Stimulated activated naive B cell treated with anti-CD40 and anti-IgM and Interleukin-4, amounts not matched to agents 10 μg/mL and 1 μg/mL and 100 μg/mL, for 72 hours (primary cell): ENCODE measurements around the gene ALPK1.
"Not testable (repeated sequence)": the region's sequence is repeated elsewhere in the genome, so short reads cannot be mapped to it uniquely, and the experiment has no call there.

Source experiments
- ATAC-seq, 2 donors: fragments of 150-1000 bp; cut with Tn5 transposase; replicated peaks; 2 replicates each; pipeline ENCODE4 v1.10.0; 2021; ENCODE audit warnings: moderate library complexity in 1 of 2
- DNase-seq: peaks from one replicate; pipeline ENCODE4 v3.0.0; 2021
- H3K27ac Mint-ChIP-seq: one replicate; pipeline ENCODE4 v1.8.0; 2022; ENCODE audit warnings: mild to moderate bottlenecking, mixed read lengths
- H3K27me3 Mint-ChIP-seq, 2 donors: one replicate each; pipeline ENCODE4 v1.8.0; 2022; ENCODE audit warnings: mixed read lengths in 2 of 2
- H3K36me3 Mint-ChIP-seq, 2 donors: one replicate each; pipeline ENCODE4 v1.8.0; 2022; ENCODE audit warnings: mixed read lengths in 2 of 2, mild to moderate bottlenecking in 1 of 2
- H3K4me1 Mint-ChIP-seq, 2 donors: one replicate each; pipeline ENCODE4 v1.8.0; 2022; ENCODE audit warnings: mixed read lengths in 2 of 2, mild to moderate bottlenecking in 1 of 2
- H3K4me3 Mint-ChIP-seq, 2 donors: one replicate each; pipeline ENCODE4 v1.8.0; 2022; ENCODE audit warnings: mild to moderate bottlenecking in 2 of 2, mixed read lengths in 2 of 2, moderate library complexity in 1 of 2
- H3K9me3 Mint-ChIP-seq, 2 donors: one replicate each; pipeline ENCODE4 v1.8.0; 2022; ENCODE audit warnings: mixed read lengths in 2 of 2, mild to moderate bottlenecking in 1 of 2

The ALPK1 gene

DNA sequence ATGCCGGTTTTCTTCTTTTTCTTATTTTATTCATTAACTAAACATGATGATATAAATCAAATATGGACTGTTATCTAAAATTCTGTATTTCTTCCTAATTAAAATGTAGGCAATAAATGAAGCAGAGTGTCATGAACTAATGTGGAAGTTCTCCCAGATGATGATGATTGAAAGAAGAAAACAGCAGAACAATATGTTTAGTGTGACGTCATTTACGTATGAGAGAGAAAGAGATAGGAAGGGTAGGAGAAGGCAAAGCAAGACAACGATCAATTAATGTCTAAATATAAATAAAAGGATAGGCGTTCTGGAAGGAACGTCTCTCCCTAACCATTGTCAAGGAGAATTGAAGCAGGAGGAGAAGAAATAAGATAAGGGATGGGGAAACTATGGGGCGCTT, 113.6 kb downstream of the ALPK1 start:
- H3K9me3 Mint-ChIP-seq: no peaks in the 10 kb centered on the region
- peaks cover 4 to 11% of the 10 kb centered on the region in 2 donors for H3K36me3 Mint-ChIP-seq
- ATAC-seq (no peak), DNase-seq (no peak)
- H3K4me1 Mint-ChIP-seq: no peaks in the 10 kb centered on the region
- no peak overlapping the region for H3K4me3 Mint-ChIP-seq
- H3K27me3 Mint-ChIP-seq: no peaks in the 10 kb centered on the region
- no peak overlapping the region for H3K27ac Mint-ChIP-seq

- no peak overlapping the region for H3K27ac Mint-ChIP-seq
- DNase-seq: no peak
- H3K4me3 Mint-ChIP-seq: no peak overlapping the region
- no peaks in the 10 kb centered on the region for H3K4me1 Mint-ChIP-seq
- no peaks in the 10 kb centered on the region for H3K27me3 Mint-ChIP-seq
- ATAC-seq: no peak
- H3K36me3 Mint-ChIP-seq: peaks cover 4 to 17% of the 10 kb centered on the region in 2 donors
- no peaks in the 10 kb centered on the region for H3K9me3 Mint-ChIP-seq
Observed at GRCh38 chr4:112411781-112412550, 114.8 kb downstream of the ALPK1 start.

DNA sequence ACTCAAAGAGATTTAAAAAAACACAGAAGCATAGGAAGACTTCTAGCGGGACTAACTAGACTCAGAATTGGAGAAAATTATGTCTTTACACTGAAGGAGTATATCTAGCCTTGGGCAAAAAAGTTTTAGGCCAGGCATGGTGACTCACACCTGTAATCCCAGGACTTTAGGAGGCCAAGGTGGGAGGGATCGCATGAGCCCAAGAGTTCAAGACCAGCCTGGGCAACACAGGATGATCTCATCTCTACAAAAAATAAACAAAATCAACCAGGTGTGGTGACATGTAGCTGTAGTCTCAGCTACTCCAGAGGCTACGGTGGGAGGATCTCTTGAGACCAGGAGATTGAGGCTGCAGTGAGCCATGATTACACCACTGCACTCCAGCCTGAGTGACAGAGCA, 119.3 kb downstream of the ALPK1 start:
- H3K27me3 Mint-ChIP-seq: no peaks in the 10 kb centered on the region
- no peak for DNase-seq
- no peak overlapping the region for H3K4me3 Mint-ChIP-seq
- no peak for ATAC-seq
- H3K27ac Mint-ChIP-seq: no peak overlapping the region
- peaks cover 4 to 17% of the 10 kb centered on the region in 2 donors for H3K36me3 Mint-ChIP-seq
- no peaks in the 10 kb centered on the region for H3K9me3 Mint-ChIP-seq
- H3K4me1 Mint-ChIP-seq: no peaks in the 10 kb centered on the region

DNA sequence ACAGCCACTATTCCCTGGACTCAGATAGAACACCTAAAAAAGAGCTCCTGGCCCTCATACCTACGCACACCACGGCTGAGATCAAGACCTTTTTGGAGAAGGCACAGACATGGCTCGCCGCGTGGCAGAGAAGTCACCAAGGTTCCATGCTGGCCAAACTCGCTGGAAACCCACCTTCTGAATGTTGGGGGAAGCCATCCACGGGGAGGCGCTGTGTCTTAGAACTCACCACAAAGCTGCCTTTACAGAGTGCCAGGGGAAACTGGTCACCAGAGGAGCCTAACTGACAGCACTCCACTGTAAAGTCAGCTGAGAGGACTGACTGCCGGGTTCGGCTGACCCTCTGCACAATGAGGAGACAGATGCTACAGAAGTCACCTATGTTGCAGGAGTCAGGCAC, 120.9 kb downstream of the ALPK1 start:
- Mint-ChIP-seq H3K27me3 (no peaks in the 10 kb centered on the region), H3K4me1 (no peaks in the 10 kb centered on the region), H3K27ac (no peak overlapping the region), H3K9me3 (no peaks in the 10 kb centered on the region), H3K36me3 (peaks cover 5 to 29% of the 10 kb centered on the region in 2 donors), H3K4me3 (no peak overlapping the region)
- no peak for DNase-seq
- ATAC-seq: no peak

GRCh38 chr4:112421911-112422310, 124.7 kb downstream of the ALPK1 start:
- H3K27ac Mint-ChIP-seq: no peak overlapping the region
- H3K4me3 Mint-ChIP-seq: no peak overlapping the region
- H3K36me3 Mint-ChIP-seq: peaks cover 1 to 25% of the 10 kb centered on the region in 2 donors
- no peak for ATAC-seq
- H3K4me1 Mint-ChIP-seq: no peaks in the 10 kb centered on the region
- no peak for DNase-seq
- no peaks in the 10 kb centered on the region for H3K9me3 Mint-ChIP-seq
- no peaks in the 10 kb centered on the region for H3K27me3 Mint-ChIP-seq

- peaks cover 4 to 29% of the 10 kb centered on the region in 2 donors for H3K36me3 Mint-ChIP-seq
Observed at GRCh38 chr4:112422644-112423043, 125.5 kb downstream of the ALPK1 start.

DNA sequence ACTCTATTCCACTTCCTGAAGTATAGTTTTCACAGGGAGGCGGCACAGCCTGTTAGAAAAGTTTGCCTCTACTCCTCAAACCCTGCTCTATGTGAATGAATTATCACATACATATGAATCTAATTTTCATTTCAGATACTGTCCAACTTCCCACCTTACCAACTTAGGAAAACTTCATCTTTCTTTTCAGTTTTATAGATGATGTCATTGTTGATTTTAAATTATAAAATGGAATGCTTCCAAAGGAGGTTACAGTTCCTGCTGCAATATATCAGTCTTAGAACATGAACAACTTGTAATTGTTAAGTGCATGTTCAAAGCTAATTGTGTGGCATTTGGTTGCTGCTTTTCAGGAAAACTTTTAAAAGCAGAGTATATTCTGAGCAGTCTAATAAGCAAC, 126.4 kb downstream of the ALPK1 start:
- Mint-ChIP-seq H3K4me1 (no peaks in the 10 kb centered on the region), H3K36me3 (peaks cover 8 to 35% of the 10 kb centered on the region in 2 donors), H3K9me3 (no peaks in the 10 kb centered on the region), H3K27me3 (no peaks in the 10 kb centered on the region), H3K27ac (no peak overlapping the region), H3K4me3 (no peak overlapping the region)
- DNase-seq: no peak
- no peak for ATAC-seq

More at GRCh38 chr4:112422644-112423043, 125.5 kb downstream of the ALPK1 start:
- no peaks in the 10 kb centered on the region for H3K9me3 Mint-ChIP-seq
- H3K27ac Mint-ChIP-seq: no peak overlapping the region
- DNase-seq: no peak
- no peaks in the 10 kb centered on the region for H3K4me1 Mint-ChIP-seq
- H3K4me3 Mint-ChIP-seq: no peak overlapping the region
- no peaks in the 10 kb centered on the region for H3K27me3 Mint-ChIP-seq
- no peak for ATAC-seq

DNA sequence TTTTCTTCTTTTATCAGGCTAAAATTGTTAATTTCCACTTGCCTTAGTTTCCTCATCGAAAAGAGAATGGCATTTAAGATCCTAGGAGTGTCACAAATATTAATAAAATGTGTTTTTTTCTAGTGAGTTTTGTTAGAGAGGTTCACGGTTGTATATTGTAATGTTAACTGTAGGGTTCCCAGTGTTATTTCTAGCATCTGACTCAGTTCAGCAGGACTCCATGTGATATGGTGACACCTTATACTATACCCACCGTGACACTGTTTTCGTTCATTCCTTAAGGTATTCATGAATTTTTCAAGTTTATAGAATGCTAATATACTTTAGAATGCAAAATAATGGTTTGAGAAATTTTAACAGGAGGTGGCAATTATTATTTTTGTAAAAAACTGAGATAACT, 128.7 kb downstream of the ALPK1 start:
- H3K9me3 Mint-ChIP-seq: no peaks in the 10 kb centered on the region
- no peak overlapping the region for H3K27ac Mint-ChIP-seq
- ATAC-seq (no peak), DNase-seq (no peak)
- H3K4me1 Mint-ChIP-seq: no peaks in the 10 kb centered on the region
- peaks cover 10 to 42% of the 10 kb centered on the region in 2 donors for H3K36me3 Mint-ChIP-seq
- no peak overlapping the region for H3K4me3 Mint-ChIP-seq
- no peaks in the 10 kb centered on the region for H3K27me3 Mint-ChIP-seq

DNA sequence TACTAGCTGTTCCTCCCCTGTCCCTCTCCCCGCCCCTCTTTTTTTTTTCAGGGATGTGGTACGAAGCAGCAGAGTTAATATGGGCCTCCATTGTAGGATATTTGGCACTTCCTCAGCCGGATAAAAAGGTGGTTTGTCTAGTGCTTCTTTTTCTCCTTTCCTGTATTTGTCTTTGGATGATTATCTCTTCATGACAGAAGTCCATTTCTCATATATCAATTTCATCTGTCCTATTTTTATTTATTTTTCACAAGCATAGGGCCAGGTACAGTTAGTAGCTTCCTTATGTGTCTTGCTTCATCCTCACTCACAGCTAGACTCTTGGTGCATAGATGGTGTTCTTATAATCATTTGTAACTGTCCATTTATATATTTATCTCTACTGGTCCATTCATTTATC, 129.2 kb downstream of the ALPK1 start:
- Mint-ChIP-seq H3K27ac (no peak overlapping the region), H3K9me3 (no peaks in the 10 kb centered on the region)

GRCh38 chr4:112431158-112431557, 134.0 kb downstream of the ALPK1 start:
- ATAC-seq (no peak), DNase-seq (no peak)
- Mint-ChIP-seq H3K27ac (no peak overlapping the region), H3K36me3 (peaks cover 13 to 30% of the 10 kb centered on the region in 2 donors), H3K9me3 (no peaks in the 10 kb centered on the region), H3K27me3 (no peaks in the 10 kb centered on the region), H3K4me3 (no peak overlapping the region), H3K4me1 (no peaks in the 10 kb centered on the region)

More for the DNA sequence above, 129.2 kb downstream of the ALPK1 start:
- no peak for ATAC-seq
- H3K4me3 Mint-ChIP-seq: no peak overlapping the region
- no peaks in the 10 kb centered on the region for H3K27me3 Mint-ChIP-seq
- H3K36me3 Mint-ChIP-seq: peaks cover 13 to 45% of the 10 kb centered on the region in 2 donors
- DNase-seq: no peak
- H3K4me1 Mint-ChIP-seq: no peaks in the 10 kb centered on the region

- ATAC-seq: no peak
- Mint-ChIP-seq H3K4me3 (no peak overlapping the region), H3K36me3 (peaks cover 16 to 37% of the 10 kb centered on the region in 2 donors), H3K9me3 (peaks cover 2 to 4% of the 10 kb centered on the region in 2 donors), H3K4me1 (no peaks in the 10 kb centered on the region), H3K27ac (no peak overlapping the region), H3K27me3 (no peaks in the 10 kb centered on the region)
- DNase-seq: no peak
Observed at GRCh38 chr4:112436987-112437386, 139.8 kb downstream of the ALPK1 start.

GRCh38 chr4:112442226-112442625, 145.1 kb downstream of the ALPK1 start:
- not testable (repeated sequence) for H3K4me3 Mint-ChIP-seq, H3K27ac Mint-ChIP-seq, H3K27me3 Mint-ChIP-seq, H3K4me1 Mint-ChIP-seq, ATAC-seq, DNase-seq
- peaks cover 34 to 63% of the 10 kb centered on the region in 2 donors for H3K36me3 Mint-ChIP-seq
- peaks cover 17 to 24% of the 10 kb centered on the region in 2 donors for H3K9me3 Mint-ChIP-seq

- Mint-ChIP-seq H3K4me1 (no peaks in the 10 kb centered on the region), H3K27me3 (no peaks in the 10 kb centered on the region), H3K9me3 (peaks cover 11 to 20% of the 10 kb centered on the region in 2 donors), H3K36me3 (peaks cover 8 to 26% of the 10 kb centered on the region in 2 donors), H3K4me3 (no peak overlapping the region), H3K27ac (no peak overlapping the region)
- no peak for DNase-seq
- no peak for ATAC-seq
Observed at GRCh38 chr4:112448306-112449132, 151.3 kb downstream of the ALPK1 start.

DNA sequence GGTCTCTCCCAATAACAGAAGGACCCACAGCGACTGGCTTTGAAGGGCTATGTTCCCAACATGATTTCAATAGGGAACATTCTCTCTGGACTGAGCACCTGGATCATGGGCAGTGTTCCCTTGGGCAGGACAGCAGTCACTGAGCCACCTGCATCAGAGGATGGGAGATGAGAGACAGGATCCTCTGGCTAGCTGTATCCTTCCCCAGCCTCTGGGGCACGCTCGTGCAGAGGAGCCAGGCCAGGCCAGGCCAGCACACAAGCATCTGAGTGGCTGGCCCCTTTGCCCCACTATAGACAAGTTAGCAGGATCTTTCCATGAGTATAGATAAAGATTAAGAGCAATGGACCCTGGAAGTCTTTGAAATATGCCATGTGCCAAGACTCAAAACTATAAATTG, 152.5 kb downstream of the ALPK1 start:
- H3K27me3 Mint-ChIP-seq: no peaks in the 10 kb centered on the region

DNA sequence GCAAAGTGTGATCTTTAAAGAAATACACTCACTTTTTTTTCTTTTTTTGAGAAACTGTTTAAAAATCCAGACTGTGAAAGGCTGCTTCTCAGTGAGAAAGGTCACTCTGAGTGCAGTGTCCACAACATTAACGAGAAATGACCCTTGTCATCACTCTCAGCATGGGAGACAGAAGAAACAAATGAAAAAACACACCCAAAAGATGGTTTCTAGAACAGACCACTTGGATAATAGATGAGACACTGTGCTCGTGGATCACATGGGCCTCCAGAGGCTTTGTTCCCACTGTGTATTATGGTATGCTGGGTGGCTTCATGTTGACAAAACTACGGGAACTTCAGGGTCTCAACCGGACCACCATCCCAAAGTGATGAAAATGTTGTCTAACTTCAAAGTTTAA, 153.9 kb downstream of the ALPK1 start:
- Mint-ChIP-seq H3K4me3 (no peak overlapping the region), H3K36me3 (peaks cover 2 to 5% of the 10 kb centered on the region in 2 donors), H3K4me1 (no peaks in the 10 kb centered on the region), H3K9me3 (peaks cover 3 to 4% of the 10 kb centered on the region in 2 donors), H3K27me3 (peaks cover 0 to 1% of the 10 kb centered on the region in 2 donors), H3K27ac (no peak overlapping the region)
- ATAC-seq (no peak), DNase-seq (no peak)

More for the DNA sequence above, 152.5 kb downstream of the ALPK1 start:
- Mint-ChIP-seq H3K36me3 (peaks cover 8 to 14% of the 10 kb centered on the region in 2 donors), H3K4me1 (no peaks in the 10 kb centered on the region), H3K4me3 (no peak overlapping the region), H3K9me3 (peaks cover 9 to 12% of the 10 kb centered on the region in 2 donors), H3K27ac (no peak overlapping the region)
- DNase-seq: no peak
- ATAC-seq: no peak
